ENCODE data around the gene CNOT4.

The CNOT4 gene

DNA sequence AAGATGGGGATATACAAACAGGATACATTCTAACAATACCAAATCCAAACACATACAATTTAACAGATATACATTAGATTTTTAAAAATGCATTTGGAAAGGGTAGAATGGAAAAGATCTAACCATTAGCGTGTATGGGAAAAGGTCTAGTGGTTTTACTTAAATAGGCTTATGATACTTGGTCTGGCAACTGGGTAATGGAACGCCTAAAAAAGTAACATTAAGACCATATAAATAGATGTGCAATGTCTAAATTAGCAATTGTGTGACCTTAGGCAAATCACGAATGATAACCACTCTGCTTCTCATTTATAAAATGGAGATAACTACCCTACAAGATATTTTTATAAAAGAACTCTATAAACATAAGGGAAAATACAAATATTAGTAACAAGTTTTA is 135.2 kb downstream of the CNOT4 start:
- DNase-seq (ENCODE audit: low read depth in 1 of 2, low spot score in 1 of 2), result no peak
- no peak overlapping the region for H3K4me3 ChIP-seq (replicated peaks; ENCODE audit: insufficient read depth, low read length)
- no peak overlapping the region for H3K27ac ChIP-seq (replicated peaks)
- no peaks in the 10 kb centered on the region for H3K27me3 ChIP-seq (ENCODE audit: insufficient read depth, poor library complexity, severe bottlenecking)
- TF ChIP-seq CTCF (IDR thresholded peaks at IDR 0.05; ENCODE audit: insufficient read depth, low read length) (no peak), GABPA (IDR thresholded peaks at IDR 0.05; ENCODE audit: low read depth) (no peak), POLR2AphosphoS5 (IDR thresholded peaks at IDR 0.05; ENCODE audit: low read depth) (no peak), SPI1 (IDR thresholded peaks at IDR 0.05; ENCODE audit: borderline replicate concordance, low read depth) (no peak)
- TF ChIP-seq, protein P1, sequence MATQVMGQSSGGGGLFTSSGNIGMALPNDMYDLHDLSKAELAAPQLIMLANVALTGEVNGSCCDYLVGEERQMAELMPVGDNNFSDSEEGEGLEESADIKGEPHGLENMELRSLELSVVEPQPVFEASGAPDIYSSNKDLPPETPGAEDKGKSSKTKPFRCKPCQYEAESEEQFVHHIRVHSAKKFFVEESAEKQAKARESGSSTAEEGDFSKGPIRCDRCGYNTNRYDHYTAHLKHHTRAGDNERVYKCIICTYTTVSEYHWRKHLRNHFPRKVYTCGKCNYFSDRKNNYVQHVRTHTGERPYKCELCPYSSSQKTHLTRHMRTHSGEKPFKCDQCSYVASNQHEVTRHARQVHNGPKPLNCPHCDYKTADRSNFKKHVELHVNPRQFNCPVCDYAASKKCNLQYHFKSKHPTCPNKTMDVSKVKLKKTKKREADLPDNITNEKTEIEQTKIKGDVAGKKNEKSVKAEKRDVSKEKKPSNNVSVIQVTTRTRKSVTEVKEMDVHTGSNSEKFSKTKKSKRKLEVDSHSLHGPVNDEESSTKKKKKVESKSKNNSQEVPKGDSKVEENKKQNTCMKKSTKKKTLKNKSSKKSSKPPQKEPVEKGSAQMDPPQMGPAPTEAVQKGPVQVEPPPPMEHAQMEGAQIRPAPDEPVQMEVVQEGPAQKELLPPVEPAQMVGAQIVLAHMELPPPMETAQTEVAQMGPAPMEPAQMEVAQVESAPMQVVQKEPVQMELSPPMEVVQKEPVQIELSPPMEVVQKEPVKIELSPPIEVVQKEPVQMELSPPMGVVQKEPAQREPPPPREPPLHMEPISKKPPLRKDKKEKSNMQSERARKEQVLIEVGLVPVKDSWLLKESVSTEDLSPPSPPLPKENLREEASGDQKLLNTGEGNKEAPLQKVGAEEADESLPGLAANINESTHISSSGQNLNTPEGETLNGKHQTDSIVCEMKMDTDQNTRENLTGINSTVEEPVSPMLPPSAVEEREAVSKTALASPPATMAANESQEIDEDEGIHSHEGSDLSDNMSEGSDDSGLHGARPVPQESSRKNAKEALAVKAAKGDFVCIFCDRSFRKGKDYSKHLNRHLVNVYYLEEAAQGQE (IDR thresholded peaks at IDR 0.05; ENCODE audit: insufficient replicate concordance, low read depth), result no peak

DNA sequence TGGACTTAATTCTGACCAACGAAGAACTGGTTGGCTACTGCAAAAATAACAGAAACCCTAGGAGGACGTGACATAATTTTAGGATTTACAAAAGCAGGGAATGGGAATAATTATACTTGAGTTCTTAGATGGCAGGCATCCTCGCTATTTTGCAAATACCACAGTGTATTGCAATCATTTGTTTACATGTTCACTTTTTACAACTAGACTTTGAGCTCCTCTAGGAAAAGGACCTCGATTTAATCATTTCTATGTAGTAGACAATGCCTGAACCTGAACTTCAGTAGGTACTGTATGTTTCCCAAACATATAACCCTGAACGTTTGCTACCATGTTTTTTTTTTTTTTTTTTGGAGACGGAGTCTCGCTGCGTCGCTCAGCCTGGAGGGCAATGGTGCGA is 137.7 kb downstream of the CNOT4 start:
- Histone ChIP-seq H3K27ac (replicated peaks) (no peak overlapping the region), H3K27me3 (ENCODE audit: insufficient read depth, poor library complexity, severe bottlenecking) (no peaks in the 10 kb centered on the region), H3K4me3 (replicated peaks; ENCODE audit: insufficient read depth, low read length) (no peak overlapping the region)
- TF ChIP-seq GABPA (IDR thresholded peaks at IDR 0.05; ENCODE audit: low read depth) (no peak), CTCF (IDR thresholded peaks at IDR 0.05; ENCODE audit: insufficient read depth, low read length) (no peak), SPI1 (IDR thresholded peaks at IDR 0.05; ENCODE audit: borderline replicate concordance, low read depth) (no peak), POLR2AphosphoS5 (IDR thresholded peaks at IDR 0.05; ENCODE audit: low read depth) (no peak)
- TF ChIP-seq, protein P1 (IDR thresholded peaks at IDR 0.05; ENCODE audit: insufficient replicate concordance, low read depth), result no peak
- no peak for DNase-seq (ENCODE audit: low read depth in 1 of 2, low spot score in 1 of 2)

- H3K27ac ChIP-seq (replicated peaks), result no peak overlapping the region
Measured at GRCh38 chr7:135370656-135371055, 139.2 kb downstream of the CNOT4 start.

More at GRCh38 chr7:135370656-135371055, 139.2 kb downstream of the CNOT4 start:
- H3K4me3 ChIP-seq (replicated peaks; ENCODE audit: insufficient read depth, low read length), result no peak overlapping the region
- TF ChIP-seq POLR2AphosphoS5 (IDR thresholded peaks at IDR 0.05; ENCODE audit: low read depth) (no peak), GABPA (IDR thresholded peaks at IDR 0.05; ENCODE audit: low read depth) (no peak), CTCF (IDR thresholded peaks at IDR 0.05; ENCODE audit: insufficient read depth, low read length) (no peak), SPI1 (IDR thresholded peaks at IDR 0.05; ENCODE audit: borderline replicate concordance, low read depth) (no peak)
- TF ChIP-seq, protein P1 (IDR thresholded peaks at IDR 0.05; ENCODE audit: insufficient replicate concordance, low read depth), result no peak
- no peak for DNase-seq (ENCODE audit: low read depth in 1 of 2, low spot score in 1 of 2)
- H3K27me3 ChIP-seq (ENCODE audit: insufficient read depth, poor library complexity, severe bottlenecking), result no peaks in the 10 kb centered on the region
